Measurements from ENCODE around the gene GGT5.
"Not testable (repeated sequence)": the region's sequence is repeated elsewhere in the genome, so short reads cannot be mapped to it uniquely, and the experiment has no call there.

DNA sequence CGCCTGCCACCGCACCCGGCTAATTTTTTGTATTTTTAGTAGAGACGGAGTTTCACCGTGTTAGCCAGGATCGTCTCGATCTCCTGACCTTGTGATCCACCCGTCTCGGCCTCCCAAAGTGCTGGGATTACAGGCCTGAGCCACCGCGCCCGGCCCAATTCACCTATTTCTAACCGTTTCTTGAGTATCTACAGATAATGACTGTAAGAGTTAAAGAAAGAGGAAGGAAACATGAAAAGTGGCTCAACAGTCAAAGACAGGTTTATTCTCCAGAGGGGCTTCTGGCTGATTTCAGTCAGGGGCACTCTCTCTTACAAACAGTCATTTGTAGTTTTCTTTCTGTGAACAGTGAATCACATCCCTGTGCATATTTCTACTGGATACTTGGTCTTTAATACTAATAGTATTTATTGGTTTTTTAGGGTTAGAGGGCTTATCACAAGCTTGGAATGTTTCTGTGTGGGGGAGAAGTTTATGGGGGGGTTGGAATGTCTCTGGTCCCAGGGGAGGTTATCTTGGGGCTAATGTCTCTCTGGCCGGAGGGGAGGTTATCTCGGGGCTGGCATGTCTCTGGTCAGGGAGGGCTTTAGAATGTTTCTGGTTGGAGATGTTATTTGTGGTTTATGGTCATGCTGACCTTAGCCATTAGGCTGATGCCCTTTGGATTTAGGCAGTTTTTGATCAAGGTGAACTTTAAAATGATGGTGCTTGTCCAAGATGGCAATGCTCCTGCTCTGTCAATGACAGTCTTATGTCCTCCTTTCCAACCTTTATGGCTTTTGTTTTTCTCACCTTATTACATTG, 38.2 kb downstream of the GGT5 start:
- not testable (repeated sequence) for TF ChIP-seq POLR2AphosphoS5, POLR2A, EP300 (IDR thresholded peaks at IDR 0.05)
- TF ChIP-seq, protein P1, sequence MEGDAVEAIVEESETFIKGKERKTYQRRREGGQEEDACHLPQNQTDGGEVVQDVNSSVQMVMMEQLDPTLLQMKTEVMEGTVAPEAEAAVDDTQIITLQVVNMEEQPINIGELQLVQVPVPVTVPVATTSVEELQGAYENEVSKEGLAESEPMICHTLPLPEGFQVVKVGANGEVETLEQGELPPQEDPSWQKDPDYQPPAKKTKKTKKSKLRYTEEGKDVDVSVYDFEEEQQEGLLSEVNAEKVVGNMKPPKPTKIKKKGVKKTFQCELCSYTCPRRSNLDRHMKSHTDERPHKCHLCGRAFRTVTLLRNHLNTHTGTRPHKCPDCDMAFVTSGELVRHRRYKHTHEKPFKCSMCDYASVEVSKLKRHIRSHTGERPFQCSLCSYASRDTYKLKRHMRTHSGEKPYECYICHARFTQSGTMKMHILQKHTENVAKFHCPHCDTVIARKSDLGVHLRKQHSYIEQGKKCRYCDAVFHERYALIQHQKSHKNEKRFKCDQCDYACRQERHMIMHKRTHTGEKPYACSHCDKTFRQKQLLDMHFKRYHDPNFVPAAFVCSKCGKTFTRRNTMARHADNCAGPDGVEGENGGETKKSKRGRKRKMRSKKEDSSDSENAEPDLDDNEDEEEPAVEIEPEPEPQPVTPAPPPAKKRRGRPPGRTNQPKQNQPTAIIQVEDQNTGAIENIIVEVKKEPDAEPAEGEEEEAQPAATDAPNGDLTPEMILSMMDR (IDR thresholded peaks at IDR 0.05), result not testable (repeated sequence)
